PC-3 (cell line): ENCODE data around the gene HSPA1A.

Source experiments
- CTCF ChIP-seq: fragments of 300-600 bp; sonication (generic); conservative IDR thresholded peaks from 2 replicates; pipeline ENCODE4 v1.5.1; 2017; ENCODE audit warnings: antibody characterized with exemption, low read depth, mild to moderate bottlenecking, low read length
- EZH2 ChIP-seq: fragments of 300-600 bp; sonication (generic); IDR thresholded peaks from one replicate; pipeline ENCODE4 v1.6.1; 2017; ENCODE audit warnings: antibody characterized with exemption, mild to moderate bottlenecking, low read length; ENCODE audit not compliant: unreplicated experiment
- EZH2phosphoT487 ChIP-seq: fragments of 300-600 bp; sonication (generic); IDR thresholded peaks from 2 replicates; pipeline ENCODE4 v1.6.1; 2018; ENCODE audit warnings: mild to moderate bottlenecking, antibody characterized with exemption, low read length, borderline replicate concordance

GRCh38 chr6:31775184-31775583, 40.2 kb upstream of the HSPA1A start:
- no peak for TF ChIP-seq CTCF
- no peak for TF ChIP-seq EZH2
- TF ChIP-seq EZH2phosphoT487 = no peak
